Fibroblast of lung (primary cell): ENCODE results near the gene CAMTA1. TPM values are rescaled to one million over a fixed set of nuclear protein-coding genes. Genes with fewer than 3 reads are reported as not detected.

Source experiments
- DNase-seq, 2 donors: peaks; one replicate each; pipeline versions ENCODE4 v3.0.0 to v3.0.0-alpha.2; 2010; ENCODE audit warnings: low read depth in 2 of 2
- H2AFZ ChIP-seq: 2 replicates; pipeline ENCODE4 v1.5.1; 2012; ENCODE audit warnings: low read length, control low read depth, inconsistent platforms
- H3K27ac ChIP-seq: 2 replicates; pipeline ENCODE4 v1.5.1; 2011; ENCODE audit warnings: low read length, control low read depth; ENCODE audit not compliant: insufficient read depth
- H3K27me3 ChIP-seq: 2 replicates; pipeline ENCODE4 v1.5.1; 2011; ENCODE audit warnings: mild to moderate bottlenecking, low read length; ENCODE audit not compliant: control insufficient read depth, insufficient read depth
- H3K36me3 ChIP-seq: 2 replicates; pipeline ENCODE4 v1.5.1; 2011; ENCODE audit warnings: low read length; ENCODE audit not compliant: control insufficient read depth, insufficient read depth
- H3K4me1 ChIP-seq: 2 replicates; pipeline ENCODE4 v1.5.1; 2011; ENCODE audit warnings: low read length; ENCODE audit not compliant: control insufficient read depth, insufficient read depth; ENCODE audit errors: extremely low read depth
- H3K4me2 ChIP-seq: 2 replicates; pipeline ENCODE4 v1.5.1; 2011; ENCODE audit warnings: low read length, control low read depth; ENCODE audit not compliant: insufficient read depth; ENCODE audit errors: extremely low read depth
- H3K4me3 ChIP-seq, 4 experiments: fragments of 200-600 bp in 1 of 4; sonication (generic) in 1 of 4; replicated peaks in 1 of 4; 2 replicates each; pipeline ENCODE4 v1.5.1; 2011 to 2016; ENCODE audit warnings: low read length in 4 of 4, low read depth in 3 of 4, mild to moderate bottlenecking in 3 of 4, control low read depth in 2 of 4, inconsistent platforms in 1 of 4, mixed read lengths in 1 of 4; ENCODE audit not compliant: insufficient read depth in 1 of 4; ENCODE audit errors: control extremely low read depth in 1 of 4
- H3K79me2 ChIP-seq: 2 replicates; pipeline ENCODE4 v1.5.1; 2012; ENCODE audit warnings: mild to moderate bottlenecking, low read length, inconsistent platforms; ENCODE audit not compliant: control insufficient read depth, insufficient read depth
- H3K9ac ChIP-seq: 2 replicates; pipeline ENCODE4 v1.5.1; 2011; ENCODE audit warnings: mild to moderate bottlenecking, low read length, control low read depth; ENCODE audit not compliant: insufficient read depth
- H3K9me3 ChIP-seq: 2 replicates; pipeline ENCODE4 v1.5.1; 2012; ENCODE audit warnings: low read depth, low read length; ENCODE audit not compliant: control insufficient read depth, insufficient read depth
- H4K20me1 ChIP-seq: 2 replicates; pipeline ENCODE4 v1.5.1; 2011; ENCODE audit warnings: low read length; ENCODE audit not compliant: control insufficient read depth, insufficient read depth; ENCODE audit errors: extremely low read depth
- CTCF ChIP-seq, 2 donors: IDR thresholded peaks in 1 of 2; conservative IDR thresholded peaks in 1 of 2; 1 replicate in 1 of 2; 2 replicates in 1 of 2; pipeline ENCODE4 v1.5.1; 2011 to 2012; ENCODE audit warnings: low read length in 2 of 2, control low read depth in 1 of 2, inconsistent platforms in 1 of 2, low read depth in 1 of 2, mild to moderate bottlenecking in 1 of 2
- EZH2 ChIP-seq: IDR thresholded peaks from 2 replicates; pipeline ENCODE4 v1.5.1; 2012; ENCODE audit warnings: low read length, control low read depth, mild to moderate bottlenecking; ENCODE audit errors: missing control alignments
- polyA plus RNA-seq, 2 donors: library from polyadenylated mRNA; depleted of rRNA in 1 of 2; stranded (reverse) in 1 of 2; unstranded in 1 of 2; fragments of >200 nt; gene quantifications; 2 replicates each; pipeline ENCODE4 v1.2.1, GENCODE V29; 2011 to 2012; ENCODE audit warnings: missing spikeins in 1 of 2
- total RNA-seq: library from RNA; depleted of rRNA; stranded (reverse); fragments of >200 nt; gene quantifications from 2 replicates; pipeline ENCODE4 v1.2.1, GENCODE V29; 2014

Gene CAMTA1
- total and polyA plus RNA-seq, 2 donors (not counting 1 experiment from before 2014, with no cell fraction given) = 47.6 to 86.0 TPM

DNA sequence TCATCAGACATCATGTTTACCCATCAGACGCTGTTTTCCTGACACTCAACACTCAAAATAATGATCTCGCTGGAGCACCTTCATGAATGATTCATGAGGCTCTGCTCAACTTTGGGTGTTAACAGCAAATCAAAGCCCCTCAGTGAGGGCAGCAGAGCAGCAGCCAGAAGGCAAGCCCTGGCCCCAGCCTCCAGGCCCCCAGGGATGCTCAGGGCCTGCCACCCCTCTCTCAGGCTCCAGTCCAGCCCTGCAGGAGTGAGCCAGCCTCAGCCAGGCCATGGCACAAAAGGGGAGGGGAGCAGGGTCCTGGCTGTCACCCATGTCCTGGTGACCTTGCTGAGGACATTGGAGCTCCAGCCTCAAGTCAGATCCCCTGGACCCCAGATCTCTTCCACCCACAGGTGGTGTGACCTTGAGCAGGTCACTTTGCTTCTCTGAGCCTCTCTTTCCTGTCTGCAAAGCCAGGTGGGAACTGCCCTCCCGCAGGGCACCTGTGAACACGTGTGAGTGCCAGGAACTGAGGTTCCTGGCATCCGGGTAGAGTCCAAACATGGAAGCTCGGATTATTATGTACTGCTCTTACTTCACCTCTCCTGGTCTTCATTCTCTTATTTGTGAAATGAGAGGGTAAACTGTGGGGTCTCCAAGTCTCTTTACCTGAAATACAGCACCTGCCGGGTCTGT is 824.2 kb downstream of the CAMTA1 start:
- no peak overlapping the region for H3K4me3 ChIP-seq
- no peaks in the 10 kb centered on the region for H3K4me1 ChIP-seq
- DNase-seq = no peak
- H3K27ac ChIP-seq = no peak overlapping the region
- no peak overlapping the region for H3K4me2 ChIP-seq
- no peaks in the 10 kb centered on the region for H3K36me3 ChIP-seq
- no peak overlapping the region for H3K9ac ChIP-seq
- no peaks in the 10 kb centered on the region for H3K27me3 ChIP-seq
- H4K20me1 ChIP-seq = no peaks in the 10 kb centered on the region
- H2AFZ ChIP-seq = no peak overlapping the region
- no peaks in the 10 kb centered on the region for H3K9me3 ChIP-seq
- TF ChIP-seq CTCF (conservative IDR thresholded peaks at IDR 0.05 in 1 of 2, IDR thresholded peaks at IDR 0.05 in 1 of 2; ENCODE audit: low read depth in 1 of 2, low read length in 2 of 2) (no peak), EZH2 (no peak)
- H3K79me2 ChIP-seq = no peaks in the 10 kb centered on the region

GRCh38 chr1:7610106-7610731 is 825.0 kb downstream of the CAMTA1 start:
- DNase-seq = no peak
- no peaks in the 10 kb centered on the region for H3K4me1 ChIP-seq
- H3K4me3 ChIP-seq = no peak overlapping the region
- H3K4me2 ChIP-seq = no peak overlapping the region
- no peaks in the 10 kb centered on the region for H4K20me1 ChIP-seq
- H3K79me2 ChIP-seq = no peaks in the 10 kb centered on the region
- H3K9me3 ChIP-seq = no peaks in the 10 kb centered on the region
- H3K36me3 ChIP-seq = no peaks in the 10 kb centered on the region
- TF ChIP-seq CTCF (conservative IDR thresholded peaks at IDR 0.05 in 1 of 2, IDR thresholded peaks at IDR 0.05 in 1 of 2; ENCODE audit: low read depth in 1 of 2, low read length in 2 of 2) = no peak
- no peak for TF ChIP-seq EZH2
- no peak overlapping the region for H3K9ac ChIP-seq
- no peaks in the 10 kb centered on the region for H3K27me3 ChIP-seq
- no peak overlapping the region for H3K27ac ChIP-seq
- H2AFZ ChIP-seq = no peak overlapping the region

DNA sequence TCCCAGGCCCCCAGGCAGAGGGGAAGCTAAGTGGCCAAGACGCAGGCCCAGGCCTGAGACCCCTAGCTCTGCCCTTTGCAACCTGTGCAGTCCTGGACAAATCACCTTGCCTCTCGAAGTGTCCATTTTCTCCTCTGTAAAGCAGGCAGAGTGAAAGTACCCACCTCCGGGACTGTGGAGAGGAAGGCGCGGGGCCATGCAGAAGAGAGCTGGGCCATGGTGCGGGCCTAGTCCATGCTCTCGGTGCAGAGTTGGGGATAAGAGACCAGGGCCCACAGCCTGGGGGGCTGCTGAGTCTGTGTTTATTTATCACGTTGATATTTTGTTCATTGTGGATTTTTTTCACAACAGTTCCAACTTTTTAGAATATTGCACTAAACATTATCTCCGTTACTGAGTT is 825.7 kb downstream of the CAMTA1 start:
- Histone ChIP-seq H4K20me1 (no peaks in the 10 kb centered on the region), H3K79me2 (no peaks in the 10 kb centered on the region), H3K9me3 (no peaks in the 10 kb centered on the region), H3K9ac (no peak overlapping the region), H3K4me2 (no peak overlapping the region), H3K4me1 (no peaks in the 10 kb centered on the region), H3K4me3 (no peak overlapping the region), H3K27ac (no peak overlapping the region), H2AFZ (no peak overlapping the region), H3K27me3 (no peaks in the 10 kb centered on the region), H3K36me3 (no peaks in the 10 kb centered on the region)
- DNase-seq = no peak
- TF ChIP-seq EZH2 = no peak
